Skeletal muscle tissue (tissue), 4 donors: ENCODE results near the gene OR52E2. TPM values are rescaled to one million over a fixed set of nuclear protein-coding genes. Genes with fewer than 3 reads are reported as not detected.
"Not testable (repeated sequence)": the region's sequence is repeated elsewhere in the genome, so short reads cannot be mapped to it uniquely, and the experiment has no call there.

Experiments used
- H3K27ac ChIP-seq: one replicate; pipeline ENCODE4 v1.7.0; 2013; ENCODE audit warnings: mild to moderate bottlenecking, low read depth, low read length, inconsistent platforms
- H3K27me3 ChIP-seq, 3 donors: one replicate each; pipeline ENCODE4 v1.7.0; 2013; ENCODE audit warnings: low read length in 3 of 3; ENCODE audit not compliant: control insufficient read depth in 3 of 3, insufficient read depth in 3 of 3
- H3K36me3 ChIP-seq, 3 donors: one replicate each; pipeline ENCODE4 v1.7.0; 2013; ENCODE audit warnings: low read length in 3 of 3; ENCODE audit not compliant: control insufficient read depth in 3 of 3, insufficient read depth in 3 of 3
- H3K4me1 ChIP-seq, 3 donors: one replicate each; pipeline ENCODE4 v1.7.0; 2013; ENCODE audit warnings: low read length in 3 of 3, mild to moderate bottlenecking in 3 of 3; ENCODE audit not compliant: control insufficient read depth in 3 of 3, insufficient read depth in 3 of 3
- H3K4me3 ChIP-seq, 3 donors: one replicate each; pipeline ENCODE4 v1.7.0; 2013; ENCODE audit warnings: low read length in 3 of 3
- H3K9ac ChIP-seq, 3 donors: one replicate each; pipeline ENCODE4 v1.7.0; 2013; ENCODE audit warnings: low read length in 3 of 3, mild to moderate bottlenecking in 3 of 3, moderate library complexity in 2 of 3, low read depth in 1 of 3
- H3K9me3 ChIP-seq, 3 donors: one replicate each; pipeline ENCODE4 v1.7.0; 2013; ENCODE audit warnings: low read length in 3 of 3; ENCODE audit not compliant: control insufficient read depth in 3 of 3
- total RNA-seq: library from RNA; depleted of rRNA; stranded (reverse); fragments of >200 nt; gene quantifications from one replicate; pipeline ENCODE4 v1.2.3, GENCODE V29; 2014
- donor health status: Osteomylitis.

The OR52E2 gene
- total RNA-seq, 1 donor from 2014 or later = not detected

- H3K36me3 ChIP-seq = no peaks in the 10 kb centered on the region
- no peak overlapping the region for H3K9ac ChIP-seq
- H3K9me3 ChIP-seq = no peaks in the 10 kb centered on the region
- no peaks in the 10 kb centered on the region for H3K4me1 ChIP-seq
- no peak overlapping the region for H3K4me3 ChIP-seq
- H3K27me3 ChIP-seq = no peaks in the 10 kb centered on the region
- H3K27ac ChIP-seq = no peak overlapping the region
These were observed 12.4 kb upstream of the OR52E2 start for GRCh38 chr11:5071799-5072198.

- H3K9ac ChIP-seq = no peak within 1 kb of the TSS
These were observed 9.8 kb upstream of the OR52E2 start, which contains the start of gene OR52E1 for GRCh38 chr11:5069272-5069671. OR52E1 (plus strand) TSS chr11:5069572.

GRCh38 chr11:5065027-5065426 is 5.6 kb upstream of the OR52E2 start:
- H3K36me3 ChIP-seq = no peaks in the 10 kb centered on the region
- no peaks in the 10 kb centered on the region for H3K27me3 ChIP-seq

More at GRCh38 chr11:5069272-5069671, 9.8 kb upstream of the OR52E2 start, which contains the start of gene OR52E1:
- no peaks in the 10 kb centered on the region for H3K36me3 ChIP-seq
- H3K27me3 ChIP-seq = no peaks in the 10 kb centered on the region
- no peaks in the 10 kb centered on the region for H3K4me1 ChIP-seq
- H3K9me3 ChIP-seq = no peaks in the 10 kb centered on the region
- no peak within 1 kb of the TSS for H3K27ac ChIP-seq
- no peak within 1 kb of the TSS for H3K4me3 ChIP-seq

GRCh38 chr11:5058679-5059078 is 748 bp downstream of the OR52E2 start:
- not testable (repeated sequence) for H3K27ac ChIP-seq, H3K4me3 ChIP-seq, H3K27me3 ChIP-seq, H3K36me3 ChIP-seq, H3K4me1 ChIP-seq, H3K9ac ChIP-seq, H3K9me3 ChIP-seq

More at GRCh38 chr11:5065027-5065426, 5.6 kb upstream of the OR52E2 start:
- Histone ChIP-seq H3K9ac (no peak overlapping the region), H3K9me3 (no peaks in the 10 kb centered on the region), H3K4me1 (no peaks in the 10 kb centered on the region), H3K4me3 (no peak overlapping the region), H3K27ac (no peak overlapping the region)

- Histone ChIP-seq H3K9ac (no peak overlapping the region), H3K4me1 (no peaks in the 10 kb centered on the region), H3K27me3 (no peaks in the 10 kb centered on the region), H3K4me3 (no peak overlapping the region), H3K27ac (no peak overlapping the region), H3K9me3 (no peaks in the 10 kb centered on the region), H3K36me3 (no peaks in the 10 kb centered on the region)
These were observed 12.6 kb downstream of the OR52E2 start for GRCh38 chr11:5046754-5047330.

DNA sequence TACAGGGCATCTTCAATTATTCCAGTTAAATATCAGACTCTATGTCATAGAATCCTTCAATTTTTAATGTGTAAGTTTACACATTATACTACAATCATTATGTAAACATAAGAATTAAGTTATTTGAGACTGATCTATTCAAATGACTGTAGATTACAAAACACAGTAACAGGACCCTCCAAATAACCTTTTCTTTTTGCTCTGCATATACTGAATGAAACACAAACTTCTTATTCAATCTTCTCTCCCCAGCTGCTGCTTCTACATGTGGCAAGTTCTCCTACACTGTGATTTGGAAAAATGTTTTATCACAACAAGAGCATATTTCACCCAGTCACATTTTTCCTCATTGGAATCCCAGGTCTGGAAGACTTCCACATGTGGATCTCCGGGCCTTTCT is 13.2 kb downstream of the OR52E2 start, which contains the start of gene OR52J3:
TSS of gene OR52J3 (plus strand) at position 301 of the 400 bp plus-strand sequence. CDS start at position 301, 0 bp downstream.
- no peak within 1 kb of the TSS for H3K9ac ChIP-seq
- H3K36me3 ChIP-seq = no peaks in the 10 kb centered on the region
- no peak within 1 kb of the TSS for H3K27ac ChIP-seq
- no peaks in the 10 kb centered on the region for H3K27me3 ChIP-seq
- H3K9me3 ChIP-seq = no peaks in the 10 kb centered on the region
- no peak within 1 kb of the TSS for H3K4me3 ChIP-seq
- H3K4me1 ChIP-seq = no peaks in the 10 kb centered on the region

GRCh38 chr11:5043380-5043779 is 16.0 kb downstream of the OR52E2 start:
- Histone ChIP-seq H3K36me3 (no peaks in the 10 kb centered on the region), H3K9me3 (no peaks in the 10 kb centered on the region), H3K4me1 (no peaks in the 10 kb centered on the region), H3K27me3 (no peaks in the 10 kb centered on the region), H3K27ac (no peak overlapping the region), H3K9ac (no peak overlapping the region), H3K4me3 (no peak overlapping the region)

DNA sequence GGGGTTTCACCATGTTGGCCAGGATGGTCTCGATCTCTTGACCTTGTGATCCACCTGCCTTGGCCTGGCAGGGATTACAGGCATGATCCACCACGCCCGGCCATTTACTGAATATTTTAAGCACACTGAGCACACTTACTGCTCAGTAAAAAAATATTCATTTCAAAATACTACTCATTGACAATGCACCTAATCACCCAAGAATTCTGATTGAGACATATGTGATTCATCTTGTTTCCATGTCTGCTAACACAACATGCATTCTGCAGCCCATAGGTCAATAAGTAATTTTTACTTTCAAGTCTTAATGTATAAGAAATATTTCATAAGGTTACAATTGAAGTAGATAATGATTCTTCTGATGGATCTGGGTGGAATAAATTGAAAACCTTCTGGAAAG is 17.3 kb downstream of the OR52E2 start:
- Histone ChIP-seq H3K4me3 (no peak overlapping the region), H3K27me3 (no peaks in the 10 kb centered on the region), H3K9me3 (no peaks in the 10 kb centered on the region), H3K27ac (no peak overlapping the region), H3K9ac (no peak overlapping the region), H3K36me3 (no peaks in the 10 kb centered on the region), H3K4me1 (no peaks in the 10 kb centered on the region)

GRCh38 chr11:5040876-5041275 is 18.6 kb downstream of the OR52E2 start:
- Histone ChIP-seq H3K27ac (no peak overlapping the region), H3K9ac (no peak overlapping the region), H3K36me3 (no peaks in the 10 kb centered on the region), H3K4me3 (no peak overlapping the region), H3K27me3 (no peaks in the 10 kb centered on the region), H3K4me1 (no peaks in the 10 kb centered on the region), H3K9me3 (no peaks in the 10 kb centered on the region)

- Histone ChIP-seq H3K36me3 (no peaks in the 10 kb centered on the region), H3K27ac (no peak overlapping the region), H3K4me3 (no peak overlapping the region), H3K9ac (no peak overlapping the region), H3K4me1 (no peaks in the 10 kb centered on the region), H3K9me3 (no peaks in the 10 kb centered on the region), H3K27me3 (no peaks in the 10 kb centered on the region)
These were observed 21.1 kb downstream of the OR52E2 start for GRCh38 chr11:5038341-5038740.
